A549 (cell line): ENCODE data around the gene ADCK2. TPM values are rescaled to one million over a fixed set of nuclear protein-coding genes. Genes with fewer than 3 reads are reported as not detected.

Experiments used
- ATAC-seq, 2 experiments: fragments of 200-7000 bp in 1 of 2; fragments of >200 bp in 1 of 2; cut with Nextera tagmentation in 1 of 2; cut with Tn5 transposase in 1 of 2; 3 replicates each; pipeline versions ENCODE4 v1.8.0 to v1.9.1; 2018 to 2020; ENCODE audit warnings: mild to moderate bottlenecking in 1 of 2, moderate library complexity in 1 of 2
- CTCF ChIA-PET: fragments of 300-600 bp; sonication (Branson Sonifier 250); formaldehyde crosslinking; extraction: SDS; loops from one replicate; lab custom pipeline; 2021; ENCODE audit warnings: antibody characterized with exemption, inconsistent platforms; lab: Yijun Ruan, JAX
- POLR2A ChIA-PET: fragments of 350-600 bp; formaldehyde crosslinking; extraction: SDS; loops from one replicate; lab custom pipeline; 2021; ENCODE audit warnings: antibody characterized with exemption, inconsistent platforms; lab: Yijun Ruan, JAX
- DNase-seq, 2 experiments: peaks; one replicate each; pipeline versions ENCODE4 v3.0.0 to v3.0.0-alpha.2; 2011 to 2016; ENCODE audit warnings: low read depth in 1 of 2, low spot score in 1 of 2
- FAIRE-seq: peaks from 2 replicates; lab custom pipeline; 2011; peaks lifted over from hg19 to GRCh38; lab: Jason Lieb, UNC
- H3K27ac ChIP-seq, 2 experiments: fragments of >200 bp; sonication (Bioruptor Twin); formaldehyde crosslinking; 3 replicates each; pipeline ENCODE4 v1.5.1; 2016 to 2017
- H3K4me1 ChIP-seq: fragments of >200 bp; sonication (Bioruptor Twin); formaldehyde crosslinking; 3 replicates; pipeline ENCODE4 v1.6.1; 2016
- H3K4me2 ChIP-seq: fragments of >200 bp; sonication (Bioruptor Twin); formaldehyde crosslinking; 3 replicates; pipeline ENCODE4 v1.6.1; 2016
- H3K4me3 ChIP-seq: fragments of >200 bp; sonication (Bioruptor Twin); formaldehyde crosslinking; 3 replicates; pipeline ENCODE4 v1.5.1; 2016
- H3K9me3 ChIP-seq: fragments of >200 bp; sonication (Bioruptor Twin); formaldehyde crosslinking; 3 replicates; pipeline ENCODE4 v1.6.1; 2016
- BHLHE40 ChIP-seq: IDR thresholded peaks from 2 replicates; pipeline ENCODE4 v1.6.1; 2012; ENCODE audit warnings: low read depth, low read length, inconsistent platforms
- CBX2 ChIP-seq: fragments of 200-600 bp; sonication (generic); IDR thresholded peaks from 2 replicates; pipeline ENCODE4 v1.6.1; 2016; ENCODE audit warnings: low read depth, mild to moderate bottlenecking, borderline replicate concordance
- CBX8 ChIP-seq: fragments of 200-600 bp; sonication (generic); IDR thresholded peaks from 2 replicates; pipeline ENCODE4 v1.6.1; 2016
- CHD4 ChIP-seq: fragments of 200-600 bp; sonication (generic); IDR thresholded peaks from 2 replicates; pipeline ENCODE4 v1.6.1; 2016; ENCODE audit warnings: antibody characterized with exemption, mild to moderate bottlenecking, borderline replicate concordance
- EHF ChIP-seq: fragments of 250-450 bp; sonication (Bioruptor Pico); IDR thresholded peaks from 2 replicates; pipeline ENCODE4 v1.5.0; 2020; ENCODE audit warnings: mild to moderate bottlenecking
- JUNB ChIP-seq: fragments of >200 bp; sonication (Bioruptor Twin); formaldehyde crosslinking; IDR thresholded peaks from 2 replicates; pipeline ENCODE4 v1.6.1; 2016
- MAFK ChIP-seq: fragments of 450-650 bp; IDR thresholded peaks from 2 replicates; pipeline ENCODE4 v1.6.1; 2014; ENCODE audit not compliant: partially characterized antibody
- PHF8 ChIP-seq: fragments of 200-600 bp; sonication (generic); IDR thresholded peaks from 2 replicates; pipeline ENCODE4 v1.6.1; 2016; ENCODE audit warnings: low read depth, mild to moderate bottlenecking, antibody characterized with exemption, moderate library complexity, borderline replicate concordance
- SMC3 ChIP-seq: fragments of >200 bp; sonication (Bioruptor Twin); formaldehyde crosslinking; IDR thresholded peaks from 3 replicates; pipeline ENCODE4 v1.6.1; 2018; ENCODE audit warnings: inconsistent platforms
- whole genome bisulfite sequencing: methylation state at CpG from one replicate; pipeline ENCODE4 v1.1.6; 2017; ENCODE audit errors: missing lambda C conversion rate; 5-methylcytosine and 5-hydroxymethylcytosine counted together
- polyA plus RNA-seq, 4 experiments: library from polyadenylated mRNA; depleted of rRNA in 3 of 4; stranded (reverse); fragments of >200 nt; fragmentation: RNase III in 1 of 4; extraction: RNeasy Plus Mini Kit Qiagen cat#74134 plus additional on column Dnase treatment in 1 of 4; gene quantifications; 2 replicates in 3 of 4; 3 replicates in 1 of 4; pipeline ENCODE4 v1.2.3, GENCODE V29; 2011 to 2017
- TF ChIP-seq, protein P1 (sequence below): fragments of 450-650 bp; IDR thresholded peaks from 2 replicates; pipeline ENCODE4 v1.6.1; 2014; ENCODE audit warnings: antibody characterized with exemption
- TF ChIP-seq, protein P2 (sequence below): IDR thresholded peaks from 2 replicates; pipeline ENCODE4 v1.6.1; 2012; ENCODE audit warnings: low read depth, borderline replicate concordance
- TF ChIP-seq, protein P3 (sequence below): fragments of 200-600 bp; sonication (generic); IDR thresholded peaks from 2 replicates; pipeline ENCODE4 v1.6.1; 2016; ENCODE audit warnings: antibody characterized with exemption, mild to moderate bottlenecking, moderate library complexity
- TF ChIP-seq, protein P4 (sequence below): fragments of 150-350 bp; IDR thresholded peaks from 2 replicates; pipeline ENCODE4 v1.6.1; 2014; ENCODE audit warnings: low read depth, mild to moderate bottlenecking, low read length

ADCK2 gene
- polyA plus RNA-seq, 2 of the 4 experiments (the other 2 are of a cell fraction), result 13.1 to 13.9 TPM

DNA sequence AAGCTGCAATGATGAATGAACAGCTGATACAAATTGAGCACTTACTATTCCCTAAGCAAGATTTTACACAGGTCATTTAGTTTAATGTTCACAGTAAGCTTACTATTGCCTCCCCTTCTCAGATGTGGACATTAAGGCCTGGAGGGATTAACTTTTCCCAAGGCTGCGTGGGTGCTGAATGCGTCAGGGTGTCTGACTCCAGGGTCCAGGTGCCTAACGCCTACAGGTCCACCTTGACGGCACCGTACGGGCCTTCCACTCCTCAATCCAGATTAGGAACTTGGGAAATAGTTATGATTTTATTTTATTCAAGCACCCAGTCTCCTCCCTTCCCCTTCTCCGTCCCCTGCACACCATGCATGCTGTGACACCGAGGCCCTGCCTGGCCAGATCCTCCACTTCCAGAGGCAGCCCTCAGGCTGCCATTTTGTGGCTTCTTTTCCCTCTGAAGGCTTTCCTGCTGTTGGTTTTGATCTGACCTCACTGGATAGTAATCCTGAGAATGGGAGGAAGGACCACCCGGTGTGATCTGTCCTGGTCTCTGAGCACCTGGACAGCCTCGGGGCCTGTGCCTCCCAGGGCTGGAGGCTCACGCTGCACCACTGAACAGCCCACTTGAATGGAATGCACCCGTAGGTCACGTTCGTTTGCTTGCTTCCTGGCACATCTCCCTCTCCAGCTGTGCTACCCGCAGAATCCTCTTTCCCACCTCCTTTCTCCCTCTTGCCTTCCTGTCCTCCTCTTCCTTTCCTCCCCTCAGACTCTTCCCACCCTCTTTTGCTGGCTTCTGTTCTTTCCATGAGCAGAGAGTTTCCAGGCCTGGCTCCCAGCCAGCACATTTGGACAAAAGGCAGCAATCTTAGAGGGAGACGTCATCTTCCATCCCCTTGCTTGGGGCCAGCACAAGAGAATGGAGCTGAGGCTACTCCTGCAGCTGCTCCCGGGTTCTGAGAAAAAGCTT is 46.6 kb upstream of the ADCK2 start (continued):
- TF ChIP-seq, protein P1, sequence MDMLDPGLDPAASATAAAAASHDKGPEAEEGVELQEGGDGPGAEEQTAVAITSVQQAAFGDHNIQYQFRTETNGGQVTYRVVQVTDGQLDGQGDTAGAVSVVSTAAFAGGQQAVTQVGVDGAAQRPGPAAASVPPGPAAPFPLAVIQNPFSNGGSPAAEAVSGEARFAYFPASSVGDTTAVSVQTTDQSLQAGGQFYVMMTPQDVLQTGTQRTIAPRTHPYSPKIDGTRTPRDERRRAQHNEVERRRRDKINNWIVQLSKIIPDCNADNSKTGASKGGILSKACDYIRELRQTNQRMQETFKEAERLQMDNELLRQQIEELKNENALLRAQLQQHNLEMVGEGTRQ, result no peak
- TF ChIP-seq BHLHE40 (no peak), JUNB (peak; percentile 48; the same call in 1 of the 2 replicates), CBX8 (no peak)

DNA sequence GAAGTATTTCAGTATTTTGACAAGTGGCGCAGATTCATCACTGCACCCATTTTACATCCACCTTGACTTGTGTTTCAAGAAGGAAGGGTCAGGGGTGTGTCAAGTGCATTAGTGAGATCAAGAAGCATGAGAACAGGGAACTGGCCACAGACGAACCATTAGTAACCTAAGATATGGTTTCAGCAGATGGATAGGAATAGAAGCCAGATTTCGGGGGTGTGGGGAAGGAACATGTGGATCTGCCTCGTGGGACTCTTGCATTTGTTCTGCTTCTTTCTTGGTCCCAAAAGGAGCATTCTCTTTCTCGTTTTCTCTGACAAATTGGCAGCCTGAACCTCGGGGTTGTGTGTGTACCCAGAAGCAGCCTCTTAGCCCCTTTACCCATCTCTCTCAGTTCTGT is 41.7 kb upstream of the ADCK2 start:
- 34% methylated on average over 6 of the region's 6 CpGs for WGBS
- Histone ChIP-seq H3K4me1 (peaks cover 21% of the 10 kb centered on the region), H3K27ac (no peak overlapping the region; a peak in 1 of 6 replicates), H3K4me2 (no peak overlapping the region), H3K4me3 (no peak overlapping the region), H3K9me3 (no peaks in the 10 kb centered on the region)
- ChIA-PET POLR2A (interaction anchor here (0.6 kb wide), 1 partner anchor 116 kb away, joined by 5 read pairs; no protein-coding TSS in a partner anchor), CTCF (interaction anchor here (1.0 to 1.2 kb wide), 2 partner anchors 13 to 36 kb away, joined by 3 read pairs; no protein-coding TSS in a partner anchor)
- FAIRE-seq (no peak), ATAC-seq (no peak), DNase-seq (no peak)
- TF ChIP-seq, protein P2, sequence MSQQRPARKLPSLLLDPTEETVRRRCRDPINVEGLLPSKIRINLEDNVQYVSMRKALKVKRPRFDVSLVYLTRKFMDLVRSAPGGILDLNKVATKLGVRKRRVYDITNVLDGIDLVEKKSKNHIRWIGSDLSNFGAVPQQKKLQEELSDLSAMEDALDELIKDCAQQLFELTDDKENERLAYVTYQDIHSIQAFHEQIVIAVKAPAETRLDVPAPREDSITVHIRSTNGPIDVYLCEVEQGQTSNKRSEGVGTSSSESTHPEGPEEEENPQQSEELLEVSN, result no peak
- TF ChIP-seq, protein P3, sequence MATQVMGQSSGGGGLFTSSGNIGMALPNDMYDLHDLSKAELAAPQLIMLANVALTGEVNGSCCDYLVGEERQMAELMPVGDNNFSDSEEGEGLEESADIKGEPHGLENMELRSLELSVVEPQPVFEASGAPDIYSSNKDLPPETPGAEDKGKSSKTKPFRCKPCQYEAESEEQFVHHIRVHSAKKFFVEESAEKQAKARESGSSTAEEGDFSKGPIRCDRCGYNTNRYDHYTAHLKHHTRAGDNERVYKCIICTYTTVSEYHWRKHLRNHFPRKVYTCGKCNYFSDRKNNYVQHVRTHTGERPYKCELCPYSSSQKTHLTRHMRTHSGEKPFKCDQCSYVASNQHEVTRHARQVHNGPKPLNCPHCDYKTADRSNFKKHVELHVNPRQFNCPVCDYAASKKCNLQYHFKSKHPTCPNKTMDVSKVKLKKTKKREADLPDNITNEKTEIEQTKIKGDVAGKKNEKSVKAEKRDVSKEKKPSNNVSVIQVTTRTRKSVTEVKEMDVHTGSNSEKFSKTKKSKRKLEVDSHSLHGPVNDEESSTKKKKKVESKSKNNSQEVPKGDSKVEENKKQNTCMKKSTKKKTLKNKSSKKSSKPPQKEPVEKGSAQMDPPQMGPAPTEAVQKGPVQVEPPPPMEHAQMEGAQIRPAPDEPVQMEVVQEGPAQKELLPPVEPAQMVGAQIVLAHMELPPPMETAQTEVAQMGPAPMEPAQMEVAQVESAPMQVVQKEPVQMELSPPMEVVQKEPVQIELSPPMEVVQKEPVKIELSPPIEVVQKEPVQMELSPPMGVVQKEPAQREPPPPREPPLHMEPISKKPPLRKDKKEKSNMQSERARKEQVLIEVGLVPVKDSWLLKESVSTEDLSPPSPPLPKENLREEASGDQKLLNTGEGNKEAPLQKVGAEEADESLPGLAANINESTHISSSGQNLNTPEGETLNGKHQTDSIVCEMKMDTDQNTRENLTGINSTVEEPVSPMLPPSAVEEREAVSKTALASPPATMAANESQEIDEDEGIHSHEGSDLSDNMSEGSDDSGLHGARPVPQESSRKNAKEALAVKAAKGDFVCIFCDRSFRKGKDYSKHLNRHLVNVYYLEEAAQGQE, result no peak
- TF ChIP-seq MAFK (no peak), EHF (CRISPR knock-in tag) (no peak), PHF8 (no peak), SMC3 (no peak), BHLHE40 (no peak)

DNA sequence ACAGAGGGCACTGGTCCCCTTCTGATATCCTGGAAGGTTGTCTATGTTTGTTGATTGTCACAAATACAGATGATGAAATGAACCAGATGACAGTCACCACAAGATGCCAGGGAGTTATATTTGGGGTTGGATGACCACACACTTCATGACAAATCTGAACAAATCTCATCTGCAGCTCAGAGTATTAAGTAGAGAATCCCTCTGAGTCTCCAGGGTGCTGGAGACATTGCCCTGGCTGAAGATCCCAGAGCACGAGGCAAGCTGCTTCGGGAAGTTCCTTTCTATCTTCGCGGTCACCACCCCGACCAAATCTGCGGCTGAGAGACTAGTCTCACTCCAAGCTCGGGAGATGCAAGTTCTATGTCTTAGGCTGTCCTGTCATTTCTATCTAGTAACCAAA is 41.1 kb upstream of the ADCK2 start:
- no peak for FAIRE-seq
- POLR2A ChIA-PET, result interaction anchor here (0.6 kb wide), 1 partner anchor 117 kb away, joined by 5 read pairs; no protein-coding TSS in a partner anchor
- no peak; a peak in 1 of 6 replicates for ATAC-seq
- 84% methylated on average over 7 of the region's 7 CpGs for WGBS
- CTCF ChIA-PET, result interaction anchor here (0.7 to 1.2 kb wide), 3 partner anchors 14 to 156 kb away, joined by 3 read pairs; no protein-coding TSS in a partner anchor
- Histone ChIP-seq H3K4me2 (no peak overlapping the region), H3K27ac (no peak overlapping the region), H3K9me3 (no peaks in the 10 kb centered on the region), H3K4me1 (peaks cover 15% of the 10 kb centered on the region), H3K4me3 (no peak overlapping the region)
- no peak for DNase-seq
- TF ChIP-seq CHD4 (no peak), CBX2 (no peak), CBX8 (no peak)
- TF ChIP-seq, protein P4, sequence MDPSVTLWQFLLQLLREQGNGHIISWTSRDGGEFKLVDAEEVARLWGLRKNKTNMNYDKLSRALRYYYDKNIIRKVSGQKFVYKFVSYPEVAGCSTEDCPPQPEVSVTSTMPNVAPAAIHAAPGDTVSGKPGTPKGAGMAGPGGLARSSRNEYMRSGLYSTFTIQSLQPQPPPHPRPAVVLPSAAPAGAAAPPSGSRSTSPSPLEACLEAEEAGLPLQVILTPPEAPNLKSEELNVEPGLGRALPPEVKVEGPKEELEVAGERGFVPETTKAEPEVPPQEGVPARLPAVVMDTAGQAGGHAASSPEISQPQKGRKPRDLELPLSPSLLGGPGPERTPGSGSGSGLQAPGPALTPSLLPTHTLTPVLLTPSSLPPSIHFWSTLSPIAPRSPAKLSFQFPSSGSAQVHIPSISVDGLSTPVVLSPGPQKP, result no peak
